Heart left ventricle (tissue), 16 donors: Measurements from ENCODE around the gene CDC42EP4. TPM values are rescaled to one million over a fixed set of nuclear protein-coding genes. Genes with fewer than 3 reads are reported as not detected.
"Not testable (repeated sequence)": the region's sequence is repeated elsewhere in the genome, so short reads cannot be mapped to it uniquely, and the experiment has no call there.

Experiments used
- ATAC-seq, 4 donors: fragments of 200-7000 bp; cut with Tn5 transposase; one replicate each; pipeline ENCODE4 v1.9.1; 2020 to 2022; ENCODE audit warnings: moderate library complexity in 4 of 4, mild to moderate bottlenecking in 3 of 4, moderate number of reproducible peaks in 1 of 4
- DNase-seq, 5 donors: peaks; one replicate each; pipeline ENCODE4 v3.0.0-alpha.2; 2020
- H3K27ac ChIP-seq, 12 donors: fragments of 200-600 bp; sonication (generic) in 4 of 12; one replicate each; pipeline versions ENCODE4 v1.5.0 to v1.8.0; 2016 to 2022; ENCODE audit warnings: mild to moderate bottlenecking in 2 of 12
- H3K27me3 ChIP-seq, 9 donors: fragments of 200-600 bp; sonication (generic) in 2 of 9; one replicate each; pipeline versions ENCODE4 v1.5.1 to v1.8.0; 2016 to 2022; ENCODE audit warnings: mild to moderate bottlenecking in 3 of 9
- H3K36me3 ChIP-seq, 9 donors: fragments of 200-600 bp; sonication (generic) in 2 of 9; one replicate each; pipeline versions ENCODE4 v1.5.0 to v1.8.0; 2018 to 2022; ENCODE audit warnings: mild to moderate bottlenecking in 2 of 9
- H3K4me1 ChIP-seq, 12 donors: fragments of 200-600 bp; sonication (generic) in 4 of 12; one replicate each; pipeline versions ENCODE4 v1.5.0 to v1.8.0; 2016 to 2022; ENCODE audit warnings: mild to moderate bottlenecking in 3 of 12
- H3K4me3 ChIP-seq, 12 donors: fragments of 200-600 bp; sonication (generic) in 4 of 12; one replicate each; pipeline versions ENCODE4 v1.5.0 to v1.8.0; 2017 to 2022; ENCODE audit warnings: mild to moderate bottlenecking in 9 of 12, moderate library complexity in 4 of 12
- H3K9me3 ChIP-seq, 12 donors: fragments of 200-600 bp; sonication (generic) in 4 of 12; one replicate each; pipeline versions ENCODE4 v1.5.0 to v1.8.0; 2016 to 2022; ENCODE audit warnings: mild to moderate bottlenecking in 1 of 12
- POLR2A ChIP-seq, 2 donors: fragments of 450-650 bp; IDR thresholded peaks; one replicate each; pipeline ENCODE4 v1.6.1; 2017; ENCODE audit warnings: antibody characterized with exemption in 2 of 2, mild to moderate bottlenecking in 2 of 2, moderate library complexity in 2 of 2
- WGBS, 4 donors: extraction: QIAGEN DNeasy Blood & Tissue Kit in 2 of 4; methylation state at CpG; one replicate each; pipeline versions ENCODE4 v1.1.5 to v1.1.7; 2013 to 2018; 5-methylcytosine and 5-hydroxymethylcytosine counted together
- intact Hi-C, 10 donors: fragments of 100-400 bp; cut with DNase I; formaldehyde crosslinking; loops; one replicate each; pipeline versions ENCODE4 v1.11.1 to v1.14.2; 2022
- polyA plus RNA-seq, 2 donors: library from polyadenylated mRNA; stranded (reverse); fragments of 200-250 nt; gene quantifications; one replicate each; pipeline ENCODE4 v1.2.3, GENCODE V29; 2013
- total RNA-seq, 9 donors: library from RNA; depleted of rRNA in 2 of 9; stranded (reverse); fragments of >200 nt in 2 of 9; fragmentation: NEBNext Ultra II Directional in 3 of 9; extraction: Animal tissue kit (Norgen Biotek cat#: 25700) in 3 of 9; gene quantifications; one replicate each; pipeline versions ENCODE4 v1.1.0 to v1.2.4, GENCODE V29; 2016 to 2023
- TF ChIP-seq, protein P1 (sequence below), 12 donors: fragments of 200-600 bp; sonication (generic) in 4 of 12; IDR thresholded peaks; one replicate each; pipeline versions ENCODE4 v1.5.0 to v1.8.0; 2018 to 2022; ENCODE audit warnings: antibody characterized with exemption in 12 of 12, mild to moderate bottlenecking in 5 of 12
- donor health status: ischemic (EF 13 %, LVEDD 7.1; RV severe dilation, severe dysfunction).
- donor health status: healthy with polysubstance abuse.
- donor health status: DM: no; HTN: yes; CAD: no.
- donor health status: DM: no; HTN: no; CAD: no.
- donor health status: ischemic (EF 25% LVEDD 6.9; RV normal size, moderate dysfunction).
- donor health status: ischemic (EF 25% LVEDD 5.7; RV mildly dilated, moderate dysfunction).
- donor health status: healthy.
- donor health status: DM: yes; HTN: yes; CAD: no.
- donor health status: ischemic (EF 35%, LVEDD 5.7; RV mildly dilated, moderate dysfunction).
- donor health status: nonischemic (EF 11% LVEDD 7.7; RV severe dilation, severe dysfunction).
- donor health status: DM: yes; HTN: yes; CAD: no.
- donor health status: PGD.
- donor health status: ischemic (EF 29% LVEDD 5.4; RV normal size, mild dysfunction).
- donor health status: nonischemic (EF 23%, LVEDD 6.1; RV moderate dilation, normal function).

The CDC42EP4 gene
- total and polyA plus RNA-seq, 11 donors: 18.6 to 103 (median 37.5) TPM

DNA sequence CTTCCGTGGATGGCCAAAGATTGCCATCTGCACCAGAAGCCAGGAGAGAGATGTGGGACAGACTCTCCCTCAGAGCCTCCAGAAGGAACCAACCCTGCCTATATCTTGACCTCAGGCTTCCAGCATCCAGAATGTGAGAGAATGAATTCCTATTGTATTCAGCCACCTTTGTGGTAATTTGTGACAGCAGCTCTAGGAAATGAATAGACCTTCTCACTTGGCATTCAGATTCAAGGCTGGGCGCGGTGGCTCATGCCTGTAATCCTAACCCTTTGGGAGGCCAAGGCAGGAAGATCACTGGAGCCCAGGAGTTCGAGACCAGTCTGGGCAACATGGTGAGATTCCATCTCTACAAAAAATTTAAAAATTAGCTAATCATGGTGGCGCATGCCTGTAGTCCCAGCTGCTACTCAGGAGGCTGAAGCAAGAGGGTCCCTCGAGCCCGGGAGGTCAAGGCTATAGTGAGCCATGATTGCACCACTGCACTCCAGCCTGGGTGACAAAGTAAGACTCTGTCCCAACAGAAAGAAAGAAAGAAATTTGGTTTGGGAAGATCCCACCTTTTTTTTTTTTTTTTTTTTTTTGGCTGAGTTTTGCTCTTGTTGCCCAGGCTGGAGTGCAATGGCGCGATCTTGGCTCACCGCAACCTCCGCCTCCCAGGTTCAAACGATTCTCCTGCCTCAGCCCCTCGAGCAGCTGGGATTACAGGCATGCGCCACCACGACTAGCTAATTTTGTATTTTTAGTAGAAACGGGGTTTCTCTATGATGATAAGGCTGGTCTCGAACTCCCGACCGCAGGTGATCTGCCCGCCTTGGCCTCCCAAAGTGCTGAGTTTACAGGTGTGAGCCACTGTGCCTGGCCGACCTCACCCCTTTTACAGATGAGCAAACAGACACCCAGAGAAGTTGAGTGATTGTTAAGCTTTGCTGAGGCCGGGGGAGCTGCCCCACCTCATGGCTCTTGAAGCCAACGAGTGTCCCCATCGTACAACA lies 45.9 kb downstream of the CDC42EP4 start:
- H3K36me3 ChIP-seq: no peaks in the 10 kb centered on the region
- intact Hi-C loops: no loop called here
- WGBS, 4 donors: 92 to 94% (median 93%) methylated on average over 24 of the region's 24 CpGs
- TF ChIP-seq, protein P1, sequence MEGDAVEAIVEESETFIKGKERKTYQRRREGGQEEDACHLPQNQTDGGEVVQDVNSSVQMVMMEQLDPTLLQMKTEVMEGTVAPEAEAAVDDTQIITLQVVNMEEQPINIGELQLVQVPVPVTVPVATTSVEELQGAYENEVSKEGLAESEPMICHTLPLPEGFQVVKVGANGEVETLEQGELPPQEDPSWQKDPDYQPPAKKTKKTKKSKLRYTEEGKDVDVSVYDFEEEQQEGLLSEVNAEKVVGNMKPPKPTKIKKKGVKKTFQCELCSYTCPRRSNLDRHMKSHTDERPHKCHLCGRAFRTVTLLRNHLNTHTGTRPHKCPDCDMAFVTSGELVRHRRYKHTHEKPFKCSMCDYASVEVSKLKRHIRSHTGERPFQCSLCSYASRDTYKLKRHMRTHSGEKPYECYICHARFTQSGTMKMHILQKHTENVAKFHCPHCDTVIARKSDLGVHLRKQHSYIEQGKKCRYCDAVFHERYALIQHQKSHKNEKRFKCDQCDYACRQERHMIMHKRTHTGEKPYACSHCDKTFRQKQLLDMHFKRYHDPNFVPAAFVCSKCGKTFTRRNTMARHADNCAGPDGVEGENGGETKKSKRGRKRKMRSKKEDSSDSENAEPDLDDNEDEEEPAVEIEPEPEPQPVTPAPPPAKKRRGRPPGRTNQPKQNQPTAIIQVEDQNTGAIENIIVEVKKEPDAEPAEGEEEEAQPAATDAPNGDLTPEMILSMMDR (IDR thresholded peaks at IDR 0.05): no peak
- no peak for TF ChIP-seq POLR2A (IDR thresholded peaks at IDR 0.05)
- H3K4me1 ChIP-seq: peaks cover 0 to 6% (median 0%) of the 10 kb centered on the region in 12 donors
- H3K27ac ChIP-seq: no peak overlapping the region
- ATAC-seq: no peak
- H3K27me3 ChIP-seq: no peaks in the 10 kb centered on the region
- no peak overlapping the region for H3K4me3 ChIP-seq
- no peak for DNase-seq
- H3K9me3 ChIP-seq: peaks cover 0 to 4% (median 0%) of the 10 kb centered on the region in 12 donors

DNA sequence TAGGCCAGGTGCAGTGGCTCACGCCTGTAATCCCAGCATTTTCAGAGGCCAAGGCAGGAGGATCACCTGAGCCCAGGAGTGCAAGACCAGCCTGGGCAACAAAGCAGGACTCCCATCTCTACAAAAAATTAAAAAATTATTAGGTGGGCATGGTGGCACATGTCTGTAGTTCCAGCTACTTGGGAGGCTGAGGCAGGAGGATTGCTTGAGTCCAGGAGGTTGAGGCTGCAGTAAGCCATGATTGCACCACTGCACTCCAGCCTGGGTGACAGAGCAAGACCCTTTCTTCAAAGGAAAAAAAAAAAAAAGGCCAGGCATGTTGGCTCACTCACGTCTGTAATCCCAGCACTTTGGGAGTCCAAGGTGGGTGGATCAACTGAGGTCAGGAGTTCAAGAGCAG lies 47.4 kb downstream of the CDC42EP4 start:
- H3K9me3 ChIP-seq, H3K4me3 ChIP-seq, H3K27me3 ChIP-seq, DNase-seq, H3K27ac ChIP-seq, ATAC-seq, intact Hi-C loops, H3K36me3 ChIP-seq, H3K4me1 ChIP-seq: not testable (repeated sequence)
- WGBS, 4 donors: 84 to 90% (median 88%) methylated on average over 2 of the region's 2 CpGs

DNA sequence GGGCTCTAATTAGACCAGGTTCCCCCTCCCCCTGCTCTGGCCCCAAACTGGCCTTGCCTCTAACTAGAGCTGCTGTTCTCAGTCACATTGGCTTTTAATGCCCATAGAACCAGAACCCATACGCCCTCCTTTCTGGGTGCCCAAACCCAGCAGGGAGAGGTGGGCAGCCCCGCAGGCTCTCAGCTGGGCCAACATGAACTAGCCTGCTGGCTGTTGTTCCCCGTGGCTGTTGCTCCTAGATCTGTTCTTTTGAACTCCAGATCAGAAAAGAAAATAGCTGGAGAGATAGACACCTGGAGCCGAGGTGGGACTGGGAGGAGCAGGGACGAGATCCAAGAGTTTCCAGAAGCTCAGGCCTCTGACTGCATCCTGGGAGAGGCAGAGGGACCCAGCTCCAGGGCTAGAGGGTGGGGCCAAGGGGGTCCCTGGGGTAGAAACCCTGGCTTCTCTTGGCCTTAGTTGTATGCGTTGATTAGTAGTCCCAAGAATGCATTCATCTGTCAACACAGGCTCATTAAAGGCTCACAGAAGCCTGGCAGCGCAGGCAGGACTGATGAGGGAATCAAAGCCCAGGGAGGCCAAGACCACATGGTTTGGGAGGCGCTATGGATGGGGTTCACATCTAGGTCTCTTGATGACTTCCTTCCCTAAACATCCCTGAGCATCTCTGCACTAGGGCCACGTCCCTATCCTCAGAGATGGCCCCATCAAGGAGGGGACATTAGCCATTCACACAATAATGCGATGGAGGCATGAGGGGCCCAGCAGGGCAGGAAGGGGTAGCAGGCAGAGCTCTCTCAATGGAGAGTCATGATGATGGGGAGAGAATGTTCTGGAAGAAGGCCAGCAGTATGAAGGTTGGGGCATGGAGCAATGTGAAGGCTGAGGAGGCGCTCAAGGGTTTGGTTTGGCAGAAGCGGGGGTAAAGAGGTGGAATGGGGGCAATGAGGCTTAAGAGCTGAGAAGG lies 48.8 kb downstream of the CDC42EP4 start:
- peak in 2 of 4 donors; percentile 21 to 38 for ATAC-seq
- WGBS, 4 donors: 72 to 77% (median 73%) methylated on average over 11 to 12 of the region's 12 CpGs

More for the DNA sequence above, 48.8 kb downstream of the CDC42EP4 start:
- TF ChIP-seq POLR2A (IDR thresholded peaks at IDR 0.05): no peak
- TF ChIP-seq, protein P1 (IDR thresholded peaks at IDR 0.05): no peak
- no peaks in the 10 kb centered on the region for H3K36me3 ChIP-seq
- H3K27ac ChIP-seq: no peak overlapping the region
- H3K4me3 ChIP-seq: no peak overlapping the region
- no peak for DNase-seq
- intact Hi-C loops: no loop called here
- no peaks in the 10 kb centered on the region for H3K9me3 ChIP-seq
- peaks cover 0 to 6% (median 0%) of the 10 kb centered on the region in 12 donors for H3K4me1 ChIP-seq
- no peaks in the 10 kb centered on the region for H3K27me3 ChIP-seq
